Stimulated activated CD8-positive, alpha-beta memory T cell treated with anti-CD3 and anti-CD28 coated beads, Interleukin-2, amount 100 ng/mL, for 48 hours (primary cell): ENCODE data around the gene SDK1.

Experiments
- DNase-seq, 2 donors: peaks; one replicate each; pipeline ENCODE4 v3.0.0-alpha.2; 2020; ENCODE audit warnings: low read depth in 2 of 2

Gene SDK1

GRCh38 chr7:3463696-3464095 lies 162.6 kb downstream of the SDK1 start:
- no peak for DNase-seq

- peak; percentile 8 to 29 for DNase-seq
Observed at GRCh38 chr7:3464900-3465622, 164.0 kb downstream of the SDK1 start.

GRCh38 chr7:3466261-3466660 lies 165.2 kb downstream of the SDK1 start:
- DNase-seq, result no peak

GRCh38 chr7:3469641-3470040 lies 168.6 kb downstream of the SDK1 start:
- no peak for DNase-seq

- DNase-seq, result no peak
Observed at GRCh38 chr7:3480197-3480596, 179.1 kb downstream of the SDK1 start.

GRCh38 chr7:3481435-3481834 lies 180.4 kb downstream of the SDK1 start:
- DNase-seq, result no peak

- DNase-seq, result no peak
Observed at GRCh38 chr7:3482147-3482921, 181.3 kb downstream of the SDK1 start.

- no peak for DNase-seq
Observed at GRCh38 chr7:3486841-3487240, 185.8 kb downstream of the SDK1 start.

GRCh38 chr7:3488829-3489228 lies 187.8 kb downstream of the SDK1 start:
- DNase-seq, result no peak

- no peak for DNase-seq
Observed at GRCh38 chr7:3493499-3493898, 192.4 kb downstream of the SDK1 start.

- no peak for DNase-seq
Observed at GRCh38 chr7:3494947-3495346, 193.9 kb downstream of the SDK1 start.

GRCh38 chr7:3495530-3495929 lies 194.5 kb downstream of the SDK1 start:
- no peak for DNase-seq

- no peak for DNase-seq
Observed at GRCh38 chr7:3495954-3496353, 194.9 kb downstream of the SDK1 start.

GRCh38 chr7:3497796-3498195 lies 196.7 kb downstream of the SDK1 start:
- no peak for DNase-seq

GRCh38 chr7:3501671-3502070 lies 200.6 kb downstream of the SDK1 start:
- no peak for DNase-seq

GRCh38 chr7:3504384-3504783 lies 203.3 kb downstream of the SDK1 start:
- DNase-seq, result no peak

GRCh38 chr7:3510101-3511020 lies 209.3 kb downstream of the SDK1 start:
- DNase-seq, result no peak

GRCh38 chr7:3517344-3517743 lies 216.3 kb downstream of the SDK1 start:
- DNase-seq, result no peak

GRCh38 chr7:3518546-3518945 lies 217.5 kb downstream of the SDK1 start:
- DNase-seq, result no peak

GRCh38 chr7:3520206-3520605 lies 219.2 kb downstream of the SDK1 start:
- DNase-seq, result no peak

- DNase-seq, result no peak
Observed at GRCh38 chr7:3527496-3528124, 226.6 kb downstream of the SDK1 start.

GRCh38 chr7:3533040-3533439 lies 232.0 kb downstream of the SDK1 start:
- DNase-seq, result no peak
